Fibroblast of gingiva (primary cell): ENCODE data around the gene MMP15.

Source experiments
- DNase-seq: peaks from one replicate; pipeline ENCODE4 v3.0.0-alpha.2; 2011; ENCODE audit warnings: low read depth

The MMP15 gene

GRCh38 chr16:58035356-58036170 lies 10.0 kb downstream of the MMP15 start:
- DNase-seq = no peak

- DNase-seq = no peak
Measured at GRCh38 chr16:58036943-58037342, 11.4 kb downstream of the MMP15 start.

GRCh38 chr16:58037365-58038057 lies 12.0 kb downstream of the MMP15 start:
- no peak for DNase-seq

- DNase-seq = no peak
Measured at GRCh38 chr16:58038219-58038641, 12.7 kb downstream of the MMP15 start.

- no peak for DNase-seq
Measured at GRCh38 chr16:58039829-58040495, 14.4 kb downstream of the MMP15 start.

GRCh38 chr16:58040496-58040846 lies 14.9 kb downstream of the MMP15 start:
- DNase-seq = no peak

GRCh38 chr16:58040945-58041627 lies 15.5 kb downstream of the MMP15 start:
- no peak for DNase-seq

GRCh38 chr16:58041628-58041955 lies 16.0 kb downstream of the MMP15 start:
- no peak for DNase-seq

GRCh38 chr16:58042001-58042885 lies 16.7 kb downstream of the MMP15 start:
- DNase-seq = no peak

- no peak for DNase-seq
Measured at GRCh38 chr16:58042886-58043515, 17.4 kb downstream of the MMP15 start.

- DNase-seq = no peak
Measured at GRCh38 chr16:58043571-58044155, 18.1 kb downstream of the MMP15 start.

- no peak for DNase-seq
Measured at GRCh38 chr16:58044266-58045019, 18.9 kb downstream of the MMP15 start.

- no peak for DNase-seq
Measured at GRCh38 chr16:58045096-58045495, 19.5 kb downstream of the MMP15 start.

- DNase-seq = no peak
Measured at GRCh38 chr16:58046054-58046881, 20.7 kb downstream of the MMP15 start.

GRCh38 chr16:58046936-58047335 lies 21.4 kb downstream of the MMP15 start:
- DNase-seq = no peak

- no peak for DNase-seq
Measured at GRCh38 chr16:58047557-58048348, 22.2 kb downstream of the MMP15 start.

GRCh38 chr16:58048494-58049231 lies 23.1 kb downstream of the MMP15 start:
- DNase-seq = no peak
